HepG2 (cell line): ENCODE results near the gene HSP90AB1. TPM values are rescaled to one million over a fixed set of nuclear protein-coding genes. Genes with fewer than 3 reads are reported as not detected.
A peak's percentile ranks its signal among the peaks of the same experiment; 100 is the strongest.

Experiments used
- ATAC-seq: fragments of 200-7000 bp; cut with Tn5 transposase; 3 replicates; pipeline ENCODE4 v1.9.1; 2020; ENCODE audit warnings: mild to moderate bottlenecking, moderate library complexity
- BruUV-seq: library from RNA; stranded (reverse); fragments of 400-500 nt; replicated peaks from 2 replicates; lab custom pipeline; 2021; lab: Mats Ljungman, UMichigan
- CTCF ChIA-PET: fragments of 300-600 bp; formaldehyde crosslinking; extraction: SDS; loops from one replicate; lab custom pipeline; 2021; ENCODE audit warnings: low total read pairs, inconsistent platforms, low intra/inter-chr PET ratio; lab: Yijun Ruan, JAX
- POLR2A ChIA-PET: fragments of 350-600 bp; sonication (Branson Sonifier 250); formaldehyde crosslinking; loops from one replicate; lab custom pipeline; 2020; ENCODE audit warnings: antibody characterized with exemption, inconsistent platforms; lab: Yijun Ruan, JAX
- DNase-seq: peaks from one replicate; pipeline ENCODE4 v3.0.0-alpha.2; 2015; ENCODE audit warnings: low spot score
- FAIRE-seq: peaks from 3 replicates; lab custom pipeline; 2011; peaks lifted over from hg19 to GRCh38; lab: Jason Lieb, UNC
- H2AFZ ChIP-seq: one replicate; pipeline ENCODE4 v1.6.1; 2011; ENCODE audit warnings: low read length, inconsistent platforms
- H3K27ac ChIP-seq: fragments of 300-600 bp; 3 replicates; pipeline ENCODE4 v1.8.0; 2011; ENCODE audit warnings: mixed run types, mild to moderate bottlenecking, mixed read lengths, low read length, inconsistent platforms; ENCODE audit not compliant: insufficient read depth; ENCODE audit errors: extremely low read length
- H3K27me3 ChIP-seq, 2 experiments: fragments of 200-600 bp in 1 of 2; 2 replicates in 1 of 2; 3 replicates in 1 of 2; pipeline versions ENCODE4 v1.6.0 to v1.8.0; 2011; ENCODE audit warnings: low read length in 2 of 2, mild to moderate bottlenecking in 2 of 2, moderate library complexity in 2 of 2, inconsistent platforms in 1 of 2; ENCODE audit not compliant: insufficient read depth in 2 of 2, control insufficient read depth in 1 of 2
- H3K36me3 ChIP-seq, 2 experiments: fragments of 200-600 bp in 1 of 2; replicated peaks in 1 of 2; 2 replicates in 1 of 2; 3 replicates in 1 of 2; pipeline versions ENCODE4 v1.5.1 to v1.8.0; 2011; ENCODE audit warnings: low read length in 2 of 2, inconsistent platforms in 1 of 2; ENCODE audit not compliant: insufficient read depth in 2 of 2, control insufficient read depth in 1 of 2
- H3K4me1 ChIP-seq: 2 replicates; pipeline ENCODE4 v1.5.1; 2012; ENCODE audit warnings: low read length, inconsistent platforms; ENCODE audit not compliant: insufficient read depth
- H3K4me2 ChIP-seq: 2 replicates; pipeline ENCODE4 v1.6.0; 2011; ENCODE audit warnings: low read depth, low read length, inconsistent platforms
- H3K4me3 ChIP-seq, 3 experiments: fragments of 200-600 bp in 1 of 3; sonication (generic), shearing (Covaris generic) in 1 of 3; replicated peaks in 1 of 3; 2 replicates each; pipeline ENCODE4 v1.5.1; 2011 to 2016; ENCODE audit warnings: low read length in 3 of 3, inconsistent platforms in 2 of 3, low read depth in 2 of 3, mild to moderate bottlenecking in 2 of 3, control low read depth in 1 of 3, mixed read lengths in 1 of 3; ENCODE audit not compliant: insufficient read depth in 1 of 3
- H3K79me2 ChIP-seq: one replicate; pipeline ENCODE4 v1.6.1; 2011; ENCODE audit warnings: low read length, inconsistent platforms; ENCODE audit not compliant: insufficient read depth
- H3K9ac ChIP-seq: 2 replicates; pipeline ENCODE4 v1.6.0; 2011; ENCODE audit warnings: mild to moderate bottlenecking, low read depth, low read length, inconsistent platforms; ENCODE audit not compliant: insufficient read depth
- H3K9me3 ChIP-seq: 2 replicates; pipeline ENCODE4 v1.5.1; 2012; ENCODE audit warnings: mild to moderate bottlenecking, low read length
- H4K20me1 ChIP-seq: 2 replicates; pipeline ENCODE4 v1.6.0; 2011; ENCODE audit warnings: inconsistent platforms, mild to moderate bottlenecking, low read length, moderate library complexity; ENCODE audit not compliant: insufficient read depth
- FOSL2 ChIP-seq: sonication (generic); formaldehyde crosslinking; IDR thresholded peaks from 2 replicates; pipeline ENCODE4 v1.4.0; 2020; ENCODE audit warnings: missing genetic modification reagents
- IKZF4 ChIP-seq: sonication (generic); formaldehyde crosslinking; IDR thresholded peaks from 2 replicates; pipeline ENCODE4 v1.5.1; 2020; ENCODE audit warnings: borderline replicate concordance, mild to moderate bottlenecking, low read depth, missing genetic modification reagents; ENCODE audit errors: not compliant biosample characterization
- JDP2 ChIP-seq: sonication (generic); formaldehyde crosslinking; IDR thresholded peaks from 2 replicates; pipeline ENCODE4 v1.8.1; 2022; ENCODE audit warnings: missing genetic modification reagents, borderline replicate concordance
- NCOR1 ChIP-seq: fragments of 200-600 bp; sonication (generic); IDR thresholded peaks from 2 replicates; pipeline ENCODE4 v1.7.0; 2017; ENCODE audit warnings: antibody characterized with exemption, low read length, borderline replicate concordance
- PRDM15 ChIP-seq: sonication (generic); formaldehyde crosslinking; IDR thresholded peaks from 2 replicates; pipeline ENCODE4 v1.4.0; 2020; ENCODE audit warnings: missing genetic modification reagents
- SOX13 ChIP-seq, 3 experiments: fragments of 450-650 bp in 1 of 3; sonication (generic) in 1 of 3; formaldehyde crosslinking in 1 of 3; IDR thresholded peaks in 2 of 3; conservative IDR thresholded peaks in 1 of 3; 2 replicates each; pipeline versions ENCODE4 v1.5.0 to v1.6.1; 2016 to 2020; ENCODE audit warnings: antibody characterized with exemption in 1 of 3, mild to moderate bottlenecking in 1 of 3, missing compliant biosample characterization in 1 of 3, missing genetic modification reagents in 1 of 3, moderate library complexity in 1 of 3
- TEAD3 ChIP-seq: optimal IDR thresholded peaks from 2 replicates; pipeline ENCODE3; 2016; ENCODE audit warnings: borderline replicate concordance
- ZNF770 ChIP-seq: sonication (generic); formaldehyde crosslinking; IDR thresholded peaks from 2 replicates; pipeline ENCODE4 v1.5.0; 2020; ENCODE audit warnings: mild to moderate bottlenecking, missing genetic modification reagents
- WGBS: methylation state at CpG from one replicate; pipeline ENCODE4 v1.1.6; 2017; ENCODE audit warnings: low lambda C conversion rate; 5-methylcytosine and 5-hydroxymethylcytosine counted together
- in situ Hi-C: cut with HindIII; loops from 2 replicates; pipeline ENCODE4 v1.10.0; 2017; ENCODE audit warnings: low pct_unique_long_range_greater_than_20kb; ENCODE audit not compliant: extremely low pct_ligation_motif_present
- intact Hi-C: fragments of 100-400 bp; cut with micrococcal nuclease; formaldehyde crosslinking; loops from one replicate; pipeline ENCODE4 v1.10.0; 2022; ENCODE audit not compliant: unreplicated experiment
- polyA plus RNA-seq, 8 experiments: library from polyadenylated mRNA; depleted of rRNA in 3 of 8; stranded (reverse) in 7 of 8; unstranded in 1 of 8; fragments of >200 nt; fragmentation: Illumina TruSeq in 4 of 8; extraction: Trizol in 4 of 8; gene quantifications; 2 replicates each; pipeline versions ENCODE4 v1.2.1 to v1.2.3, GENCODE V29; 2011 to 2016; ENCODE audit warnings: low read depth in 4 of 8, missing spikeins in 1 of 8, mixed read lengths in 1 of 8; ENCODE audit not compliant: insufficient read depth in 1 of 8
- total RNA-seq, 5 experiments: library from RNA; depleted of rRNA; stranded (reverse); fragments of >200 nt; fragmentation: Illumina TruSeq; extraction: Trizol; gene quantifications; 2 replicates each; pipeline ENCODE4 v1.2.3, GENCODE V29; 2016; ENCODE audit warnings: low read depth in 1 of 5

The HSP90AB1 gene
- total and polyA plus RNA-seq, 2 of the 13 experiments (the other 11 are each of a cell fraction or from before 2014, with no cell fraction given), result 1,325 to 1,472 TPM

- Histone ChIP-seq H3K4me2 (peak overlapping the region; percentile 24; the same call in 1 of the 2 replicates), H2AFZ (no peak overlapping the region), H4K20me1 (no peaks in the 10 kb centered on the region), H3K9ac (no peak overlapping the region), H3K27me3 (no peaks in the 10 kb centered on the region; a peak in 2 of 5 replicates), H3K4me1 (peaks cover 77% of the 10 kb centered on the region), H3K79me2 (no peaks in the 10 kb centered on the region), H3K36me3 (no peaks in the 10 kb centered on the region), H3K9me3 (no peaks in the 10 kb centered on the region), H3K4me3 (no peak overlapping the region), H3K27ac (no peak overlapping the region)
- POLR2A ChIA-PET, result interaction anchor here (1.9 to 2.3 kb wide), 2 partner anchors 9 to 11 kb away, joined by 5 to 15 read pairs; no protein-coding TSS in a partner anchor
- no peak for TF ChIP-seq IKZF4 (CRISPR knock-in tag)
- peak; percentile 53 for TF ChIP-seq FOSL2 (CRISPR knock-in tag)
- no peak for FAIRE-seq
- intact Hi-C loops, result loop anchor here (2.0 kb wide), 1 partner anchor 15 kb away; no protein-coding TSS in a partner anchor
- no TSS peak for BruUV-seq
- CTCF ChIA-PET, result no interaction called here
- in situ Hi-C loops, result no loop called here
- WGBS, result 18% methylated on average over 6 of the region's 6 CpGs
- no peak for ATAC-seq
- DNase-seq, result no peak
Measured at GRCh38 chr6:44203955-44204354, 42.9 kb upstream of the HSP90AB1 start.

- H3K36me3 ChIP-seq, result no peaks in the 10 kb centered on the region
- no peak for DNase-seq
- ATAC-seq, result peak; percentile 69
- POLR2A ChIA-PET, result interaction anchor here (0.6 to 2.8 kb wide), 6 partner anchors 11 to 246 kb away, joined by 3 to 12 read pairs (median 4); partner anchors contain the start of gene HSP90AB1
- CTCF ChIA-PET, result no interaction called here
- H3K79me2 ChIP-seq, result no peaks in the 10 kb centered on the region
- peaks cover 57% of the 10 kb centered on the region for H3K4me1 ChIP-seq
- intact Hi-C loops, result no loop called here
- no peaks in the 10 kb centered on the region for H4K20me1 ChIP-seq
- in situ Hi-C loops, result no loop called here
- 12% methylated on average over 6 of the region's 6 CpGs for WGBS
- no peak overlapping the region; a peak in 1 of 6 replicates for H3K4me3 ChIP-seq
- no TSS peak for BruUV-seq
- FAIRE-seq, result no peak
- no peak overlapping the region for H3K9ac ChIP-seq
- H3K9me3 ChIP-seq, result no peaks in the 10 kb centered on the region
- H3K27me3 ChIP-seq, result peaks cover 0 to 3% of the 10 kb centered on the region in 2 experiments; a peak in 1 of 5 replicates
- H3K4me2 ChIP-seq, result peak overlapping the region; percentile 59
- H3K27ac ChIP-seq, result no peak overlapping the region
- H2AFZ ChIP-seq, result no peak overlapping the region
- TF ChIP-seq SOX13 (IDR thresholded peaks at IDR 0.05) (no peak), SOX13 (CRISPR knock-in tag; conservative IDR thresholded peaks at IDR 0.05 in 1 of 2, IDR thresholded peaks at IDR 0.05 in 1 of 2) (peak in 1 of 2 experiments; percentile 19; a peak in 1 of 4 replicates), NCOR1 (no peak), JDP2 (CRISPR knock-in tag) (no peak), PRDM15 (CRISPR knock-in tag) (no peak), ZNF770 (CRISPR knock-in tag) (peak; percentile 90), TEAD3 (CRISPR knock-in tag) (peak; percentile 47)
Measured at GRCh38 chr6:44207966-44208365, 38.9 kb upstream of the HSP90AB1 start.
